HG02981 (cell line): ENCODE data around the gene NDUFS8.

Source experiments
- ATAC-seq: cut with Tn5 transposase; IDR thresholded peaks from one replicate; pipeline ENCODE4 v1.9.1; 2021; ENCODE audit warnings: mild to moderate bottlenecking, moderate library complexity; ENCODE audit not compliant: unreplicated experiment

The NDUFS8 gene

GRCh38 chr11:68014947-68015447, 15.5 kb upstream of the NDUFS8 start:
- no peak for ATAC-seq

- no peak for ATAC-seq
Measured at GRCh38 chr11:68015467-68015866, 15.0 kb upstream of the NDUFS8 start.

GRCh38 chr11:68016161-68016903, 14.1 kb upstream of the NDUFS8 start:
- no peak for ATAC-seq

GRCh38 chr11:68016904-68017817, 13.3 kb upstream of the NDUFS8 start:
- no peak for ATAC-seq

- no peak for ATAC-seq
Measured at GRCh38 chr11:68017980-68018729, 12.3 kb upstream of the NDUFS8 start.

GRCh38 chr11:68018730-68019190, 11.7 kb upstream of the NDUFS8 start:
- no peak for ATAC-seq

- ATAC-seq, result no peak
Measured at GRCh38 chr11:68019486-68019885, 11.0 kb upstream of the NDUFS8 start.

- no peak for ATAC-seq
Measured at GRCh38 chr11:68020575-68020974, 9.9 kb upstream of the NDUFS8 start.

- no peak for ATAC-seq
Measured at GRCh38 chr11:68021167-68021787, 9.2 kb upstream of the NDUFS8 start.

- no peak for ATAC-seq
Measured at GRCh38 chr11:68022531-68022930, 8.0 kb upstream of the NDUFS8 start.

- no peak for ATAC-seq
Measured at GRCh38 chr11:68024508-68024907, 6.0 kb upstream of the NDUFS8 start.

GRCh38 chr11:68025047-68025446, 5.4 kb upstream of the NDUFS8 start:
- no peak for ATAC-seq

GRCh38 chr11:68026391-68027105, 3.9 kb upstream of the NDUFS8 start:
- ATAC-seq, result no peak

GRCh38 chr11:68027667-68028066, 2.8 kb upstream of the NDUFS8 start:
- ATAC-seq, result no peak

- no peak for ATAC-seq
Measured at GRCh38 chr11:68028802-68029545, 1.5 kb upstream of the NDUFS8 start.

GRCh38 chr11:68031144-68031464, 623 bp downstream of the NDUFS8 start:
- no peak for ATAC-seq

GRCh38 chr11:68032003-68032402, 1.5 kb downstream of the NDUFS8 start:
- no peak for ATAC-seq

GRCh38 chr11:68032997-68033707, 2.7 kb downstream of the NDUFS8 start:
- no peak for ATAC-seq

GRCh38 chr11:68033708-68034045, 3.2 kb downstream of the NDUFS8 start:
- no peak for ATAC-seq
